GM19463 (cell line): Measurements from ENCODE around the gene IBA57.
"Not testable (repeated sequence)": the region's sequence is repeated elsewhere in the genome, so short reads cannot be mapped to it uniquely, and the experiment has no call there.

Source experiments
- ATAC-seq: cut with Tn5 transposase; IDR thresholded peaks from one replicate; pipeline ENCODE4 v1.9.1; 2021; ENCODE audit warnings: mild to moderate bottlenecking, moderate library complexity; ENCODE audit not compliant: unreplicated experiment

IBA57 gene

DNA sequence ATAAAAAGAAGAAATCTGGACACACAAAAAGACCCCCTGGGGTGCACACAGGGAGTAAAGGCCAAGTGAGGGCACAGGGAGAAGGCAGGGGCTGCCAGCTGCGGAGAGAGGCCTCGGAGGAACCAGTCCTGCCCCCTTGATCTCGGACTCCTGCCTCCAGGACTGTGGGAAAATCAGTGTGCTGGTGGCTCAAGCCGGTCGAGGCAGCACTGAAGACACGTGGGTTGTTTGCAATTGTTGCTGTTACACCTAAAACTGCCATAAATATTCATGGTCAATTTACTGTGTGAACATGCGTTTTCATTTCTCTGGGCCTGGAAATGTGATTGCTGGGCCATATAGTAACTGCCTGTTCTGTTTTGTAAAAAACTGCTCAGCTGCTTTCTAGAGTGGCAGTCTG, 18.5 kb downstream of the IBA57 start:
- ATAC-seq = no peak

DNA sequence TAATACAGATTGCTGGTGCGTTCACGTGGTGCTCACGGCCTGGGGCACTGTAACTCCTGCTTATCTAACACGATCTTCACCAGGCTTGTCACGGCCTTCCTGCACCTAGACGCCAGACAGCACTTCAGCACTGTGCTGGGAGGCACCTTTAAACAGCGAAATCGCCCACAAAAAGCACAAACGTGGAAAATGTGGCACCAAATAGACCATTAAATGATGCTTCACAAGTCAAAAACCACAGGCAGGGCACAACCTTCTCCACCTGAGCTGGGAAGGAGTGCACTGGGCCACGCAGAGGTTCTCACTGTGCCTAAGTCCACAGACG, 20.0 kb downstream of the IBA57 start:
- no peak for ATAC-seq

DNA sequence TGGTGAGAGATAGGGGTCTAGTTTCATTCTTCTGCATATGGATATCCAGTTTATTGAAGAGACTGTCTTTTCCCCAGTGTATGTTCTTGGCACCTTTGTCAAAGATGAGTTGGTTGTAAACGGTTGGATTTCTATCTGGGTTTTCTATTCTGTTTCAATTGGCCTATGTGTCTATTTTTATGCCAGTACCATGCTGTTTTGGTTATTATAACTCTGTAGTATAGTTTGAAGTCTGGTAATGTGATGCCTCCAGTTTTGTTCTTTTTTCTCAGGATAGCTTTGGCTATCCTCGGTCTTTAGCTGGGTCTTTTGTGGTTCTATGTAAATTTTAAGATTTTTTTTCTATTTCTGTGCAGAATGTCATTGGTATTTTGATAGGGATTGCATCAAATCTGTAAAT, 22.6 kb downstream of the IBA57 start:
- not testable (repeated sequence) for ATAC-seq

DNA sequence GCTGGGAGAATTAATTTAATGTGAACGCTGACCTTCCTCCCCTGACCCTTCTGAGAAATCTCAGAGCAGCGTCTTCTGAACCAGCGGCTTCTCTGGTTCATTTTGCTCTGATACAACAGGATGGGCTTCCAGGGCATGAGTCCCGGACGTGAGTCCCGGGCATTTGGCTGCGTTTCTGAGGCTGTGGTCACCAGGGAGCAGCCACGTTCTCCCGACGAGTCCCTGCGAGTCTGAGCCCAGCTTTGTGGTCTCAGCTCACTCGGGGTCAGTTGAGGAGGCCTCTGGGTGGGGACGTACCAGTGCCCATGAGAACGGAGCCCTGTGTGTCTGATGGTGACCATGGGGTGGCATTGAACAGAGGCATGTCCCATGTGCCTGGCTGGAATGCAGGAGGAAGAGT, 24.6 kb downstream of the IBA57 start:
- no peak for ATAC-seq

DNA sequence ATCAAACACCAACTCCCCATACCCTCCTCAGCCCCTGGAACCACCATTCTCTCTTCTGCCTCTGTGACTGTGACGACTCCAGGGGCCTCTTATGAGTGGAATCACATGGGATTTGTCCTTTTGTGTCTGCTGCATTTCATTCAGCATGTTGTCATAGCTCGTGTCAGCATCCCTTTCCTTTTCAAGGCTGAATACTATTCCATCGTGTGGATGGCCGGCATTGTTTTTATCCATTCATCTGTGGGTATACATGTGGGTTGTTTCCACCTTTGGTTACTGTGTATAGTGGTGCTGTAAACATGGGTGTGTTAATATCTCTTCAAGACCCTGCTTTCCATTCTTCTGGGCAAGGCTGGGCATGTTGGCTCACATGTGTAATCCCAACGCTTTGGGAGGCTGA, 25.2 kb downstream of the IBA57 start:
- no peak for ATAC-seq

DNA sequence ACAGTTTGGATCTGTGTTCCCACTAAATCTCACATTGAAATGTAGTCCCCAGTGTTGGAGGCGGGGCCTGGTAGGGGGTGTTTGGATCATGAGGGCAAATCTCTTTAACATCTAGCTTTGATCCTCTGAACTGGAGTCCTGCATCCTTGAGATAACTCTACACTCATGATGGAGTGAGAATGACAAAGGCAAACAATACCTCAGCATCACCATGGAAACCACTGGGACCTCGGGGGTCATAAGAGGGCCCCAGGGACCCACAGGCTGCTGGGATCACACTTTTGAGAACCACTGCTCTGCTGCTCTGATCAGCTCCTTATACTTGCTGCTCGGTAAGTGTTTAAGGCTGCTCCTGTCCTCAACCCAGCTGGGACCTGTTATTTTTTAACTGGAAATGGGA, 28.8 kb downstream of the IBA57 start:
- ATAC-seq = no peak

DNA sequence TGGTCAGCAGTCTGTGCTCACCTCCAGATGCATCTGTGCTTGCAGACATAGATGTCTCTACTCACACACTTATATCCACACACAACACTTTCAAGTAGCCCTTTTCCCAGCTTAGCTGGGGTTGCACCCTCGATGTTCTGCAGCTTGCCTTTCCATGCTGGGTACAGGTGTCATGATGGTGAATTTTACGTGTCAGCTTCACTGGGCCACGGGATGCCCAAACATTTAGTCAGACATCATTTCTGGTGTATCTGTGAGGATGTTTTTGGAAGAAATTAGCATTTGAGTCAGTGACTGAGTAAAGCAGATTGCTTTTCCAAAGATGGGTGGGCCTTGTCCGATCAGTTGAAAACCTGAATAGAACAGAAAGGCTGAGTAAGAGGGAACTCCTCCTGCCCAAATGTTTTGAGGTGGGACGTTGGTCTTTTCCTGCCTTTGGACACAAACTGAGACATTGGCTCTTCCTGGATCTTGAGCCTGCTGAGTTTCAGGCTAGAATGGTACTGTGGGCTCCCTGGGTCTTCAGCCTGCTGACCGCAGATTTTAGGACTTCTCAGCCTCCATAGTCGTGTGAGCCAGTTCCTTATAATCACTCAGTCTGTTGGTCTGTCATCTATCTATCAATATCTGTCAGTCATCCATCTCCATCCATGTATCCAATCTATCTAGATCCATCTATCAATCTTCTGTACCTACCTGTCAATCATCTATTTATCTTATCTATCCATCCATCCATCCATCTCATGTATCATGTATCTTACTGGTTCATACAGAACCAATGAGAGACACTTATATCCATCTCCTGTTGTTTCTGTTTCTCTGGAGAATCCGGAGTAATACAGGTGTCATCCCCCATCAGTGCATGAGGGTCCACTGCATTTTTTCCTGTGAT, 29.6 kb downstream of the IBA57 start:
- no peak for ATAC-seq

DNA sequence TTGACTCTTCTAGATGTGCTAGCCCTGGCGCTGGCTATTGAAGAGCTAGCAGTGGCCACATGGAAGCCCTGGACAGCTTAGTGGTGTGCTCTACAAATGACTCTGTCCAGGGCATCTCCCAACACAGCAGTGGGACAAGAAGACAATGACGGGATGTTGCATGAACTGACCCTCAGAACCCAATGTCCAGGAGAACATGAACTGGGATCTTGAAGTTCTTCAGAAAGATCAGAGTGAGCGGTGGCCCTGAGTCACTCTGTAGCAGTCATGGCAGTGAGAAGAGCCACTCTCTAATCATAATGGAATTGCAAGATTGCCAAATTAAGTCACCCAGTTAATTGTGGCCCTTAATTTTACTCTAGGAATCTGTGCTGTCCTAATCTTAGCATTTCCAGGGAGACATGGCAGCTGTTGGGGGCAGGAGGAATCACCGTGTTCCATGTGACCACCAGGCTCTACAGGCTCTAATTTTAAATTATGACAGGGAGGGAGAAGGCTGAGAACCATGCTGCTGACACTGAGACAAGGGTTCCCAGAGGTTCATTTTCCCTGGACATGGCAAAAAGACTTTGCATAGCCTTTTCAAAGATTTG, 32.0 kb downstream of the IBA57 start:
- ATAC-seq = no peak

DNA sequence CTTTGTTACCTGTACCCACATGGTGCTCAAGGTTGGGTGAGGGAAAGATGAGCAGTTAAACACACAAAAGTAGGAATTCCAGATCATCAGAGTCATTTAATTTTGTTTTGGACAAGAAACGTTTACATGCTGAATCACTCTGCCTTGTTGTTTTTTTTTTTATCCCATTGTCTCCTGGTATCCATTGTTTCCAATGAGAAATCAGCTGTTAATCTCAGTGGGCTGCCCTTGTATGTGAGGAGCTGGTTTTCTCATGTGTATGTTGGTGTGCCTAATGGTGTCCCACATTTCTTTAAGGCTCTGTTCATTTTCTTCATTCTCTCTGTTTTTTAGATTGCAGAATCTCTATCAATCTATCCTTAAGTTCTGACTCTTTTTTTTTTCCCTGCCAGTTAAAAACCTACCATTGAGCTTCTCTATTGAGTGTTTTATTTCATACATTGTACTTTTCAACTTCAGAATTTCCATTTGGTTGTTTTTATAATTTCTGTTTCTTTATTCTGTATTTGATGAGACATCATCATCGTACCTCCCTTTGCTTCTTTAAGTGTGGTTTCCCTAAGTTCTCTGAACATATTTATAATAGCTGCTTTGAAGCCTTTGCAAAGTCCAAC, 33.5 kb downstream of the IBA57 start:
- ATAC-seq = no peak

DNA sequence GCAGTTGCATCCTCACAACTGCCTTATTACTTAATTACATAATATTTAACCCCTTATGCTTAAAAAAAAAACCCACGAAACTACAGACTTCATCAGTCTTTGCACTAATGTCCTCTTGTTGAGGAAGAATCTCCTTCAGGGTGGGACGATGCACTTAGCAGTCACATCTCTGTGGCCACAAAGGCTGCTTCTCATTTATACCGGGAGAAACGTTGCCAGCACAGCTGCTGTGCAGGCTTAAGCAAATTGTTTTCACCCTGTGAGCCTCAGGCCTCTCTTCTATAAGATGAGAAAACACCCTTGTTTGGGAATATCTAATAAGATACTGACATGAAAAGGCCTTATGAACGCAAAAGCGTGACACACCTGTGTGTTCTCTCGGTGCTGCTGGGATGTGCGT, 39.4 kb downstream of the IBA57 start:
- no peak for ATAC-seq

DNA sequence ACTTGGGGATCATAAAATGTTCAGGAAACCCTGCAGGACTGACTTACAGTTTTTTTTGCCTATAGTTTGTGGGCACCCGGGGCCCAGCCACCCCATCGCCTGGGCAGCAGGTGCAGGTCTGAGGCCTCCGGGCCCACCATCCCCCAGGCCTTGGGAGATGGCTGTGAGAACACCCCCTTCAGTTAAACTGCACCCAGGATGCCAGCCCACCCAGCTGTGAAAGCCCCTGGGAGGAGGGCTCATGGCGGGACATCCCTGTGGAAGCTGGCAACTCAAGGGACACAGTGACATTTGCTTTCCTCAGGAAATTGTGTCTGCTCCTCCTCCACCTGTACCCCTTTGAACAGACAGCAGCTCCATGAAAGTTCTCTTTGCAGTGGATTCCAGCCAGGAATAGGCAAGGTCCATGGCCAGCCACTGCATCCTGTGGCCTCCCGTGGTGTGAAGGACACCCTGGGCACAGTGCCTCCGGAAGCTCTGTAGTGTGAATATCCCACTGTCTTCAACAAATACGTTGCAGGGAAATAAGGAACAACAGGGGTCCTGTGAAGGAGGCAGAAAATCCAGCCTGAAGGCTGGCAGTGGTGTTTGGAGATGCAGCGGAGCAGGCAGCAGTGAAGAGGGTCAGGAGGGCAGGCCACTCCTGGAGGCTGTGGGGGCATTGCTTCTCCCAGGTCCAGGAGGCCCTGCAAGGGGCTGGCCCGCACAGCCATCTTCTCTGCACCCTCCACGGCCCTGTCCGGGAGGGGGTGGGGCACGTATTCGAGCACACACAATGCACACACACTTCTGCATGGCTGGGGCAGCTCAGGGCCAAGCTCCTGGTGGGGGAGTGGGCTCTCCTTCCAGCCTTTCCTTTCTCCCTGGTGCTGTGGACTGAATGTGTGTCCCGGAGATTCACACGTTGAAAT, 40.2 kb downstream of the IBA57 start:
- no peak for ATAC-seq

DNA sequence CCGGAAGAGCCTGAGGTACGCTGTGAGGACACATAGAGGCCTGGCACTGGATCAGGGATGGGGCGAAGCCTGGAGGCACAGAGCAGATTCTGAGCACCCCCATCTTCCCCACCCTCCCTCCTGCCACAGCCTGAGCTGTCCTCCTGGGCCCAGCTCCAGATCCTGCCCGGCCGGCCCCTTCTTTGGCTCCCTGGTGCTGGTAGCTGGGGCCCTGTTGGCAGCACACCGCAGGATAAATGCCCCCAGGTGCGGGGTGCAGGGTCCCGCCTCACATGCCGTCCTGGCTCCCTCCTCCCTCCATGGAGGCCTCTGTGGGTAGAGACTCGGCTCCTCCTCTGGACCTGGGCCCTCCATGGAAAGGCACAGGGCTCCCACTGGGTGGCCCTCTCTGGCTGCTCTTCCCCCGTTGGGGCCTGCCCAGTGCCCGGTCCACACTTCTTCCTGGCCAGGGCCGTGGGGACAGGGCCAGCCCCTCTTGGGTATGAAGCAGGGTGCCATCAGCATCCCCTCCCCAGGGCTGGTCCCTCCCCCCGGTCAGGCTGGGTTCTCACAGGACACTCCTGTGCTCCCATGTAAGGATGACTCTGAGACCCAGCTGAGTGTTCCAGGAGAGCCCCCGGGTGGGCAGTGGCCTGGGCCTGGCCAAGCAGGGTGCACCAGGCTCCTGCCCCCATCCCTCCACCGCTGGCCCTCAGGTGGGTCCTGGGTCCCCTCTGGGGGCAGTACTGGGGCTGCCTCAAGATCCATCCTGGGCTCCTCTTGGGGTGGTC, 41.2 kb downstream of the IBA57 start:
- no peak for ATAC-seq

DNA sequence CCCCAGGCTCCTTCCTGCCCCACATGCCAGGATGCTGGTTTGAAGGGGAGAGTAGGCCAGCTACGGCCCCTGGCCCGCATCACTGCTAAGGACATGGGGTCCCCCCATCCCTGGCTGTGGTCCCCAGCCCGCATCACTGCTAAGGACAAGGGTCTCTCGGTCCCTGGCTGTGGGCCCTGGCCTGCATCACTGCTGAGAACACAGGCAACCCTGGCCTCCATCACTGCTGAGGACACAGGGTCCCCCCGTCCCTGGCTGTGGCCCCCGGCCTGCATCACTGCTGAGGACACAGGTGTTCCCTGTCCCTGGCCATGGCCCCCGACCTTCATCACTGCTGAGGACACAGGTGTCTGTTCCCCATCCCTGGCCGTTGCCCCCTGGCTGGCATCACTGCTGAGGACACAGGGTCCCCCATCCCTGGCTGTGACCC, 41.8 kb downstream of the IBA57 start:
- ATAC-seq = no peak

DNA sequence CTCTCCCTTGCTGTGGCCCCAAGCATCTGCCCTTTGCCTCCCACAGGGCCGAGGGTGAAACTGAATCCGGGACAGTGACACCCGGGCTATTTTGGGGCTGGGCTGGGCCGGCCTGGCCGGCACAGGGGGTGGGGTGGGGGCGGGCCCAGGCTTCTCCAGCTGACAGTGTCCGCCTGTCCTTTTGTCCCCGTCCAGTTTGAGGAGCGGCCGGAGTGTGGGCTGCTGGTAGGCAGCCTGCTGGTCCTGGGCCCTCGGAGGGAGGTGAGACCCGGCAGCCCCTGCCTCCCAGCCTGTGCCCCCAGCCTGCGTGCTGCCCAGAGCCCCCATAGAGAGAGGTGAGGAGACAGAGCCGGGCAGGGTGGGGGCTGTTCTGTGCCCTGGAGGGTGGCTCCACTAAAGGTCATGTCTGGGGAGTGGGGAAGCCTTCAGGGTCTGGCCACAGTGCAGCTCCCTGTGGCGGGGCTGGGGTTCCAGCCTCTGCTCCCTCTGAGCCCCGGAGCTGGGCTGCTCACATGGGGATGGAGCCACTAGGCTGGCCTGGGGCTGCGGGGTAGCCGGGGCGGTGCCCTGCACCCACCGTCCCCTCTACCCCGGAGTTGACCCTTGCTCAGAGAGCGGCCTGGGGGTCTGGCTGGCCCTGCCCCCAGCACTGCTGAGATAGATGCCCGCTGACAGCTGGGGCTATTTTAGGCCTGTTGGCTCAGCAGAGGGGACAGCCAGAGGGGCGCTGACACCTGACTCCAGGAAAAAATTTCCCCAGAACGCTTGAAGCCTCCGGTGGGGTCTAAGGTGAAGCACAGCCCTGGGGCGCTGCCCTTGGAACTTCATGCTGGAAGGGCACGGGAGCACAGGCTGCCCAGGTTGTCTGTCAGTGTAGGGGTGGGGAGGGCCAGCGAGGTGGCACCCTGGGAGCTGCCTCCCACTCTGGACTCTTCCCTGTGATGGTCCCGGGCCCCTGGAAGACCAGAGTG, 42.5 kb downstream of the IBA57 start, which contains the start of gene OBSCN:
TSS of gene OBSCN (plus strand) at position 194 of the 971 bp plus-strand sequence. CDS start 3,740 bp downstream, outside the sequence.
- no peak for ATAC-seq

DNA sequence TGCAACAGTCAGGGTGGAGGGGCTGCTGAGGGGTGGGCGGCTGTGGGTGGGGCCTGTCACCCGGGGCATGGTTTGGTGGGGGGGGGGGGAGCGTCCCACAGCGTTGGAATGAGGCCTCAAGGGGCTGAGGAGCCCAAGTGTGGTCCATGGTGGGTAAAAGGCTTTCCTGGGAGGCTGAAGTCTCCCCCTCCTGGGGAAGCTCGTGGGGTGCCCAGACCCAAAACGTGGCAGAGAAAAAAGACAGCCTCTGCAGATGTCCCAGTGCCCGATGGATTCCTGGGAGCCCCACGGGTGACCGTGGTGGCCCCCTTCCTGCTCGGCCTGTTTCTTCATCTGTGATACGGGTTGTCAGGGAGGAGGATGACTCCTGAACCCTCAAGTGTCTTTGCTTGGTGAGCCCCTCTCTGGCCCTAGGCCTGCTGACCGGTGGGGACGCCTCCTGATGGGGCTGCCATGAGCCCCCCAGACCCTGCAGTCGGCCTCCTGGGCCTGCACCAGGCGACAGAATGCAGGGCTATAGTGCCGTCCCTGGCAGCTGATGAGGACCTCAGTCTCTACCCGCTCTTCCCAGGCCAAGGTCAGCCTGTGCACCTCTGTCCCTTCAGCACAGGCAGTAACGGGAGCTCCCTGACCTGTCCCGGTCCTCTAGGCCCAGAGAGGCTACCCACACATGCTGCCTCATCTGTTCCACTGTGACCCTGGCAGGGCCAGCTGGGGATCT, 43.4 kb downstream of the IBA57 start:
- ATAC-seq = no peak

DNA sequence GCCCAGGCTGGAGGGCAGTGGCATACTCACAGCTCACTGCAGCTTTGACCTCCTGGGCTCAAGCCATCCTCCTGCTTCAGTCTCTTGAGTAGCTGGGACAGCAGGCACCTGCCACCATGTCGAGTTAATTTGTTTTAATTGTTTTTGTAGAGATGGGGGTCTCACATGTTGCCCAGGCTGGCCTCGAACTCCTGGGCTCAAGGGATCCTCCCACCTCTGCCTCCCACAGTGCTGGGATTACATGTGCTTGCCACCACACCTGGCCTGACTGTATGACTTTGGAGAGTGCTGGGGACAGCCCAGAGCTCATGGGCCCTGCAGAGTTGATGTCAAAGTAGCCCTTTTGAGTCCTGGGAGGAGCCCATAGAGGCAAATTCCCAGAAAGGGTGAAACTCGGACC, 44.1 kb downstream of the IBA57 start:
- no peak for ATAC-seq

DNA sequence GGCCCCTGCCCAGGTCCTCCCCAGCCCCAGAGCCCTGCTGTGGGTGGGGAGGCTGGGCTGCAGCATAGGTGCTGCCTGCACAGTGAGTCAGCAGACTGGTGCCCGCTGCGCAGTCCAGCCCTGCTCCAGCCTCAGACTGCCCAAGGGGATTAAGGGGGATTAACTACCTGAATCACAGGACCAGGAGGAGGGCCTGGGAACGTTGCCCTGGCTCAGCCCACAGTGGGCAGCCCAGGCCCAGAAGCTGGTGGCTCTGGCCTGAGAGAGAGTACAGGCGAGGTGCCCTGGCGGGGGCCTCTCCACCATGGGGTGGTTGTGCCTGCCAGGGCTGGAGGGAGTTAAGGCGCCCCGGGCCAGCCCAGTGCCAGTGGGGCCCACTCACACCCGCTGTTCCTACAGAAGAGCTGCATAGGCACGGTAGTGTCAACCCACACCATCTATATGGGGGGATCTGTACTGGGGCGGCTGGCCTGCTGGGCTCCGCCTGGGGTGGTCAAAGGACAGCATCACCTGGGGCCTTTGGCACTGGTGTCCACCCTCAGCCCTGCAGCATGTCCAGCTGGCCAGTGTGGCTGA, 44.6 kb downstream of the IBA57 start:
- no peak for ATAC-seq
